Eye (tissue), 1 donor: ENCODE measurements around the gene TAAR1.
A peak's percentile ranks its signal among the peaks of the same experiment; 100 is the strongest.
"Not testable (repeated sequence)": the region's sequence is repeated elsewhere in the genome, so short reads cannot be mapped to it uniquely, and the experiment has no call there.

ENCODE experiments used
- DNase-seq: peaks from one replicate; pipeline ENCODE4 v3.0.0-alpha.2; 2015

The TAAR1 gene, protein sequence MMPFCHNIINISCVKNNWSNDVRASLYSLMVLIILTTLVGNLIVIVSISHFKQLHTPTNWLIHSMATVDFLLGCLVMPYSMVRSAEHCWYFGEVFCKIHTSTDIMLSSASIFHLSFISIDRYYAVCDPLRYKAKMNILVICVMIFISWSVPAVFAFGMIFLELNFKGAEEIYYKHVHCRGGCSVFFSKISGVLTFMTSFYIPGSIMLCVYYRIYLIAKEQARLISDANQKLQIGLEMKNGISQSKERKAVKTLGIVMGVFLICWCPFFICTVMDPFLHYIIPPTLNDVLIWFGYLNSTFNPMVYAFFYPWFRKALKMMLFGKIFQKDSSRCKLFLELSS

DNA sequence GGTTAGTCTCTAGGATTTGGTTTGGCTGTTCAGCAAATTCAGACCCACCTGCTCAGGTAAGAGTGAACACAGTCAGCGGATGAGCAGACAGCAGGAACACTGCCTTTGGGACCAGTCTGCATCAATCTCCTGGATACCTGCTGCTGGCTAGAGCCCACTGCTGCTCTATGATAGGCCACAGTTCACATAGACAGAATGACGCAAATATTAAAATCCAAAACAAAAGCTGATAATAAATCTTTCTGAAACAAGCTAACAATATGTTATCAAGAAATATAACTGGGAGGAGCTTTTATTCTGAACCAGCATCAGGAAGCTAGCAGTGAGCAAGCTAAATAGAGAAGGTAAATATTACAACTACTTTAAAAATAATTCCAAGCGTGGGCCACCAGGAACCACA is at the start of gene TAAR1:
Gene TAAR1, minus strand, starts transcription at position 101 of the 400 bp plus-strand sequence. CDS start 13,179 bp downstream, outside the sequence.
- DNase-seq = no peak

DNA sequence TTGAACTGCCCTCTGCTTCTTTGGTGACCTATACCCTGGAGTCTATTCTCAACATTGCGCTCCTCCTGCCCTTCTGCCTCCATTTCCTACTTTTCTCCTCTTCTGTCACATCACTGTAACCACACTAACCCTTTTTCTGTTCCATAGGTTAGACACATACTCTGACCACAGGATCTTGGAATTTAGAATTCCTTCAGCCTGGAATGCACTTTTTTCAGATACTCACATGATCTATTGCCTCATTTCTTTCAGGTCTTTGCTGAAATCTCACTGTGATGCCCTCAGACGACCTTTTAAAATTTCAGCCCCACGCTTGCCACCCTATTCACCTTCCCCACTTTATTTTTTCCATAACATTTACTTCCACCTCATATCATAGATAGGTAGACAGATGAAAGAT is 49.8 kb upstream of the TAAR1 start:
- DNase-seq = no peak

DNA sequence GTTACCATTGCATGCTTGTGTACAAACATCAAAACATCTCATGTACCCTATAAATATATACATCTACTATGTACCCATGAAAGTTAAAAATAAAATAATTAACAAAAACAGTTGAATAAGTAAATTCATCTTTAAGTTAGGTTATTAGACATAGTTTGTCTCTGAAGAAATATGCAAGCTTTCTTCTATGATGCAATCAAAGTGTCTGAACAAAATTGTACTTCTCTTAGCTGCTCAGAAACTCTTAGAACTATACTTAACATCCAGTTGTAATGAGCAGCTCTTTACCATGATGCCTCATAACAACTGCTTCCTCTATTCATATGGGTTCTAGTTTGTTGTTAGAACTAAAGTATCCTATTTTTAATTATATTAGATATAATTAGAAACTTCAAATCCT is 49.0 kb upstream of the TAAR1 start:
- no peak for DNase-seq

DNA sequence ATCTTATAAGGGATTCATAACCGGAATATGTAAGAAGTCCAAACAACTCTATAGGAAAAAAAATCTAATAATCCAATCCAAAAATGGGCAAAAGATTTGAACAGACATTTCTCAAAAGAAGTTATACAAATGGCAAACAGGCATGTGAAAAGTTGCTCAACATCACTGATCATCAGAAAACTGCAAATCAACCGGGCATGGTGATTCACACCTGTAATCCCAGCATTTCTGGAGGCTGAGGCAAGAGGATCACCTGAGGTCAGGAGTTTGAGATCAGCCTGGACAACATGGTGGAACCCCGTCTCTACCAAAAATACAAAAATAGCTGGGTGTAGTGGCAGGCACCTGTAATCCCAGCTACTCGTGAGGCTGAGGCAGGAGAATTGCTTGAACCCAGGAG is 47.8 kb upstream of the TAAR1 start:
- not testable (repeated sequence) for DNase-seq

DNA sequence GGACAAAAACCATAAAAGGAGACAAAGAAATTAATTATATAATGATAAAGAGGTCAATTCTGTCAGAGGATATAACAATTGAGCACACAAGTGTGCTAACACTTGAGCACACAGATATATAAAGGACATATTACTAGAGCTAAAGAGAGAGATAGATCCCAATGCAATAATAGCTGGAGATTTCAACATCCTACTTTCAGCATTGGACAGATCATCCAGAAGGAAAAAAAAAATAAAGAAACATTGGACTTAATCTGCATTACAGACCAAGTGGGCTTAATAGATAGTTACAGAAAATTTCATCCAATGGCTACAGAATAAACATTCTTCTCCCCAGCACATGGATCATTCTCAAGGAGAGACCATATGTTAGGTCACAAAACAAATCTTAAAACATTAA is 45.0 kb upstream of the TAAR1 start:
- no peak for DNase-seq

DNA sequence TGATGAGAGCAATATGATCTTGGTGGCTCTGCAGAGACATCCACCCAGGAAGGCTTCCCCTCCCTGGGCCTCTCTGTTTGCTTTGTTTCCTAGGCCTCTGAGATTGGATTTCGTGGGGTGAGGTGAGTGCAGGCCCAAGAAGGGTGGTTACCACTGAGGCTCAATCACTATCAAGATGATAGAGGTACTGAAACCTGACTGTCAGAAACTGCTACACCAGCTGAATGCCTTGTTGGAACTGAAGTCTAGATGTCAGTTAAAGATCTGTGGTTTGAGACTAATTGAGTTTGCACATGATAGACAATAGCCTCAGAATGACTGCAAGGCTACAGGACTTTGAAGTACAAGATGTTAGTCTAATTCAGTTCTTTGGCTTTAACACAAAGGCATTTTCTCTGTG is 39.6 kb upstream of the TAAR1 start:
- no peak for DNase-seq

DNA sequence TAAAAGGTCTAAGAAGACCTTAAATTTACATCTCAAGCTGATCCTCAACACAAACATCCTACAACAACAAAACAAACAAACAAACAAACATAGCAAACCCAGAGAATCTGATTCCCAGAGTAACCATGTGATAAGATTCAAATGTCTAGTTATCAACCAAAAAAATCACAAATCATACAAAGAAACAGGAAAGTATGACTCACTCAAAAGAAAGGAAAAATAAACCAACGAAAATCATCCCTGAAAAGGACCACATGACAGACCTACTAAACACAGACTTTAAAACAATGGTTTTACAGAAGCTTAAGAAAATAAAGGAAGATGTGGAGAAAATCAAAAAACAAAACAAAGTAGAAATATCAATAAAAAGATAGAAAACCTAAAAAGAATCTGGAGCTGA is 36.8 kb upstream of the TAAR1 start:
- DNase-seq = no peak

DNA sequence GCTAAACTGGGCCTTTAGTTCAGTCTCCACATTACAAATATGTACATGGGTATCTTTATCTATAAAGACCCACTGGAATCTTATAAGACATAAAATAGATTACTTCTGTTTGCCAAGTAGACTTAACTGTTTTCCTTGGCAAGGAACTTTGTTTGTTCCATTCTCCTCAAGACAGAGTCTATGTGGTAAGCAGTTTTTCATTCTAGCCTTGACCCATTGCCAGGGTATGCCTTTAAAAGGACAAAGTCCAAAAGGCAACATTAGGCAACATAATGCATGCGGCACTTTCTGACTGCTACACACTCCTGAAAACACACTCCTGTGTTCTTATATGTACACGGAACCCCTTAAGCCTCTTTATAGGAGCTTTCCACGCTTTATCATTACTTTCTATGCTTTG is 34.5 kb upstream of the TAAR1 start:
- DNase-seq = no peak

DNA sequence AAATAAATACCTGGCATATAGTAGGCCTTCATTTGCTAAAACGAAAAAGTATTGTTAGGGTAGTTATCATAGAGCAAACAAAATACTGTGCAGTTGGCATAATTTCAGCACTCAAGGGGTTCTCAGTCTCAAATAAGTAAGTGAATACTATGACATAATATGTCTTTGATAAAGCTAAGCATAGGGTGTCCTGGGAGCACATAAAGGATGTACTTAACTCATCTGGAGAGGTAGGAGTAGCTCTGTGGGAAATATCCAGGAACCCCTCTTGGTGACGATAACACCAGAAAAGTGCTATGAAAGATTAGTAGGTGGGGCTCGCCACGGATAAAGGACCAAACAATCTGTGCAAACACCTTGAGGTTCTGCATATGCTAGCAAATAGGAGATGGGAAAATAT is 31.7 kb upstream of the TAAR1 start:
- no peak for DNase-seq

DNA sequence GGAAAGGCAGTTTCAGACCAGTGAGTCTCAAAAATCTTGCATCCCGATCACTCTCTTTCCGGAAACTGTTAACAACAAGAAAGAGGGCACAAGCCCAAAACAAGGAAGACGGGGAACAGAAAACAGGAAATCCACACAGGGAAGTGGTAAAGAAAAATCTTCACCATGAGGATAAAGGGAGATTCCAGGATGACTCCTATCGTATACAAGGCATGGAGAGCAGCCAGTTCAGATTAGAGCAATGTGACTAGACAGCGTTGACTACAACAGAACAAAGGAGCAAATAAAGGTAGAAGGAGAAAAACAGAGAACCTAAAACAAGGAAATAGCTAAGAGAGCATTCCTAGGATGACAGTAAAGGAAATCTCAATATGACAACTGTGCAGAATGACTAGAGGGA is 28.3 kb upstream of the TAAR1 start:
- no peak for DNase-seq

DNA sequence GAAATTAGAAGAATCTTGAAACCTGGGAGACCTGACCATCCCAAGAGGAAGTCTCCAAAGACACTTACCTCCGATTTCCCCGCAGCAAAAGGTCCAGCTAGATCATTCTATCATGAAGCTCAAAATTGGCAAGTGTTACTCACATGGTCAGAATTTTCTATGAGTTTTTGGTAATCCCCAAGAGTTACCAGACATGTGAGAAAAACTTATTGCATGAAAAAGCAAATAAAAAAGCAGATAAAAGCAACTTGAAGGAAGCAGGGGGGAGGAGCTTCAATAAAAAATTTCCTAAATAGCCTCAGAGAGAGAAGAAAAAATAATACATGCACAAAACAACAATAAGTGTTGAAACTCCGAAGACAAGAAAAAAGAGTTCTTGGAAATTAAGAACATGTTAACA is 27.5 kb upstream of the TAAR1 start:
- no peak for DNase-seq

DNA sequence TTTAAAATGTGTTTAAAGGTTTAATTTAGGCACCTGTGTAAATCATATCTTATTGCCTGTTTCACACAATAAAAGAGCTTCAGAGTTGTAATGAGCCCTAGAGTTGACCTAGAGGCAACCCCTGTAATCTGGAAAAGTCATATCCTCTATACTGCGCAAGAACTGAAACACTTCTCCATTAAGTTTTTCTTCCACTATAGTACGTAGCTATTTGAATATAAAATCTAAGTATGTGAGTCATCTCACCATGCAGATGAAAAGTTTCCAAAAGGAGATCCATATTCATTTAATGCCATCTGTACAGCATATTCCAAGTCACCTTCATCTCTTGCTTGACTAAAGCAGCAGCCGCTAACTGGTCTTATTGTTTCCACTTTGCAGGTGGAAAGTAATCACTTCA is 26.0 kb upstream of the TAAR1 start:
- DNase-seq = no peak

DNA sequence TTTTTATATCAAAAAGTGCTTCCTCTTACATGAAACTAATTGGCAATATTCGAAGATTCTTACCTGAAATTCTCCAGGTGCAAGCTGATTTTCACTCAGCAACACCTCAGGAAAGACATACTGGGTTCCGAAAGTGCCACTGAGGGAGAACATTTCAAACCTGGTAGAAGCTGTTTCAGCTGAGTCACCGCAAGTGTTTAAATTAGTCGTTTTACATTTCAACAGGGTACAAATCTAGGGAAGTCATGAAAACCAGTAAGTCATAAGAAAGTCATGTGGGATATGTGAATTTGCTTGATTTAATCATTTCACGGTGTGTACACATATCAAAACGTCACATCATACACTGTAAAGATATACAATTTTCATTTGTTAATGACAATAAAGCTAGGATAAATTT is 25.3 kb upstream of the TAAR1 start:
- DNase-seq = no peak

DNA sequence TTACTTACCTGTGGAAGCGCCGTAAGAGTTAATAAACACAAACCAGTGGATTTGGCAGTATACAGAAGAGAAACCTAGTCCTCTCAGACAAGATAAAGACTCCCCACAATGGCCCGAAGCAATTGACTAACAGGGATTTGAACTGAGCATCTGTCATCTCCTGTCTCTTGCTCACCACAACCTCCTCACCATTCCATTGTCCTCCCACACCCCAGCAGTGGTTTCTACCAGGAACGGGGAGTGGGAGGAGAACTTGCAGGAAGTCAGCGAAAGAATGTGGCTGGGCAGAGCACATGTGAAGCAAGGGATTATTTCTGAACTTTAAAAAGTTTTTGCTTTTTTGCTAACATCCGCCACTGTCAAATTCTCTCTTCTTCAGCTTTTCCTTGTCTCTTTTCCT is 24.6 kb upstream of the TAAR1 start:
- no peak for DNase-seq

DNA sequence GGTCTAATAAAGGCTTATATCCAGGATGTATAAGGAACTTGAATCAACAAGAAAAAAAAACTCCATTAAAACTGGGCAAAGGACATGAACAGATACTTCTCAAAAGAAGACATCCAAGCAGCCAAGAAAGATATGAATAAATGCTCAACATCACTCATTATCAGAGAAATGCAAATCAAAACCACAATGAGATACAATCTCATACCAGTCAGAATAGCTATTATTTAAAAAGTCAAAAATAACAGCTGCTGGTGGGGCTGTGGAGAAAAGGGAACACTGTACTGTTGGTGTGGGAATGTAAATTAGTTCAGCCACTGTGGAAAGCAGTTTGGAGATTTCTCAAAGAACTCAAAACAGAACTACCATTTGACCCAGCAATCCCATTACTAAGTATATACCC is 20.1 kb upstream of the TAAR1 start:
- DNase-seq = not testable (repeated sequence)

DNA sequence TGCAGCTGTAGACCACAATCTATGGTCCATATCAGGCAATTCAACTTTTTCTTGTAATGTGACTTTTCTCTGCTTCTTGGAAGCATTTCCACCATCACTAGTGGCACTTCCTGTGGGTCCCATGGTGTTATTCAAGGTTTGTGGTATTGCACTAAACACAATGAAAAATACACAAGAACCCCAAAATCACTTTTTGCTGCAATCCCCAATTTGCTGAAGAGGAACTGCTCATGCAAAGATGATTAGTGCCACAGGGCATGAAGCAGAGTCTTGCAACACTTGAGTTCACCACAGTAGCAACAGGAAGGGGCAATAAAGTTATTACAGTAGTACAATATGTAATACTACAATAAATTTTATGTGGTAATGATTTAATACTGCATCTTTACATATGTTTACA is 16.8 kb upstream of the TAAR1 start:
- DNase-seq = no peak

DNA sequence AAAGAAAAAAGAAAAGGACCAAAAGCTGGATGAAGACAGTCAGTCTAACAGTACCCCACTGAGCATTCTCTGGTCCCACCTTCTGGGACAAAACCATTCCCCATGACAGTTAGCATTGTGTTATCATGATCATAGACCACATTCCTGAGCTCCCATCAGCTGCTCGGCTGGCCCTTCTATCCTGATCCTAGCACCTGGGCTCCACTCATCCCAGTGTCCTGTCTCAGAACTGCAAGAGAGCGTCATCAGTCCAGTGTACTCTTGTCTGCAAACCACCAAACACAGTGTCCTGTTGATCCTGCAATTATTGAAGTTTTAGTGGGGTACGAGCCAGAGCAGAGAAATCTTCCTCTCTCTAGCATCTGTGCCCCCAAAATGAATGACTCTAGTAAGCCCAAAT is 16.0 kb upstream of the TAAR1 start:
- no peak for DNase-seq

DNA sequence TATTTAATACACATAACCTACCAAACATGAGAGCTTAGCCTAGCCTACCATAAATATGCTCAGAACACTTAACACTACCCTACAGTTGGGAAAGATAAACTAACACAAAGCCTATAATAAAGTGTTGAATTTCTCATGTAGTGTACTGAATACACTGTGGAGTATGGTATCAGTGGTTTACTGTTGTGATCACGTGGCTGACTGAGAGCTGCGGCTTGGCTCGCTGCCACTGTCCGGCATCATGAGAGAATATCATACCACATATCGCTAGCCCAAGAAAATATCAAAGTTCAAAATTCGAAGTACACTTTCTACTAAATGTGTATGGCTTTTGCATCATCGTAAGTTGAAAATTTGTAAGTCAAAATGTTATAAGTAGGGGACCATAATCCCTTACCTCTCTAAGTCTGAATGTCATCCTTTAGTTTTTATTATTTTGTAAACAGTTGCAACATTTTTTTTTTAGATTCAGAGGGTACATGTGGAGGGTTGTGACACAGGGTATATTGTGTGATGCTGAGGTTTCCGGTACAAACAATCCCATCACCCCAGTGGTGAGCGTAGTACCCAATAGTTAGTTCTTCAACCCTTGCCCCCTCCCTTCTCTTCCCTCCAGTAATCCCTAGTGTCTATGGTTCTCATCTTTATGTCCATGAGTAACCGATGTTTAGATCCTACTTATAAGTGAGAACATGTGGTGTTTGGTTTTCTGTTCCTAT is 14.6 kb upstream of the TAAR1 start:
- no peak for DNase-seq

DNA sequence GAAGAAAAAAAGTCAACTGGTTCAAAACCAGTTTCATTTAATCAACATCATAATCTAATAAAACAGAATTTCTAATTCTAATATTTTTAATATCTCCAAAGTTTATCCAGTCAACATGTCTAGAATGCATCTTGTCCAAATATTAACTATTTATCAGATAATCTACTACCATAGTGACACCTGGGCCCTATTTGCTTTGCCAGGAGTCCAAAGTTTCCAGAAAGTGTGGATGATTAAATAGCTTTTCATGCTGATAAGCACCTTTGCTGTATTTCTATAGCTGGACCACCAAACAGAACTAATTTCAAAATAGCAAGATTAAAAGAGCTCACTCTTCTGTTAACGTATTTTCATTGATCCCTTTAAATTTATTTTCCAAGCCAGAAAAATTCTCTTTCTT is 12.3 kb upstream of the TAAR1 start:
- no peak for DNase-seq

DNA sequence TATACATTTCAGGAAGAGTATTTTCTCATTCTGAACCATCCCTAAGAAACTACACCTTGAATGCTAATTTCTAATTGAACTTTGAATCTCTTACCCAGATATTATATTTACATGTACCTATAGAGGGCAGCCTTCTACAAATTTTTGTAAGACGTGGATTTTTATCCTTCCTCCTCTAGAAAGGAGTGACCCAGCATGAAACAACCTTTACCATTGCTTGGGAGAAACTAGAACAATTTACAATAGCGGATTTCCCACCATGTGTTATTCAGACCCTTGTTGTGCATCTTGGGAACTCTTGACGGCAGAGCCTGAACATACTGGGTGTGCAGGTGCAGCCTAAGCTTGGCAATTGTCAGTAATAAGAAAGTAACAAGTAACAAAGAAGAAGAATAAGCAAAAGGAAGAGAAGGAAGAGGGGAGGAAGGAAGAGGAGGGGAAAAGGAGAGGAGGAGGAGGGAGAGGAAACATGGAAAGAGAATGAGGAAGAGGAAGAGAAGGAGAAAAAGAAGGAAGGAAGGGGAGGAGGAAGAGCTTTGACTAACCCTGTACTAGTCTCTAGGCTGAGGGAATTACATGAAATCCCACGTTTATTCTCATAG is 10.8 kb upstream of the TAAR1 start:
- peak; percentile 53 for DNase-seq

DNA sequence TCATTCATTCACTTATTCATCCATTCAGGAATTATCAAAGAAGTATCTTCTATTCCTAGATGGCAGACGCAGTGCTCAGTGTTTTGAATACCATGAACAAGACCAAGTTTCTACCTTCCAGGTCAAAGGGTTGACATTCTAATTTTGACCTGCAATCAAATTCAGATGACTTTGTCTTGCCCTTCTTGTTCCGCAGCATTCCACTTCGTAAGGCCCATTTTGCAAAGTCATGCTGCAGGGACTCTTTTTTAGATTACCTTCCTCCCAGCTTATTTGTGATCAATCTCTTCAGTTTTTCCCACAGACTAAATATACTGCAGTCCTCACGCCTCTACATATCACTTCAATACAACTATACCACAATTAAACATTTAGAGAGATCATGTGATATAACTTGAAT is 7.1 kb upstream of the TAAR1 start:
- DNase-seq = no peak

DNA sequence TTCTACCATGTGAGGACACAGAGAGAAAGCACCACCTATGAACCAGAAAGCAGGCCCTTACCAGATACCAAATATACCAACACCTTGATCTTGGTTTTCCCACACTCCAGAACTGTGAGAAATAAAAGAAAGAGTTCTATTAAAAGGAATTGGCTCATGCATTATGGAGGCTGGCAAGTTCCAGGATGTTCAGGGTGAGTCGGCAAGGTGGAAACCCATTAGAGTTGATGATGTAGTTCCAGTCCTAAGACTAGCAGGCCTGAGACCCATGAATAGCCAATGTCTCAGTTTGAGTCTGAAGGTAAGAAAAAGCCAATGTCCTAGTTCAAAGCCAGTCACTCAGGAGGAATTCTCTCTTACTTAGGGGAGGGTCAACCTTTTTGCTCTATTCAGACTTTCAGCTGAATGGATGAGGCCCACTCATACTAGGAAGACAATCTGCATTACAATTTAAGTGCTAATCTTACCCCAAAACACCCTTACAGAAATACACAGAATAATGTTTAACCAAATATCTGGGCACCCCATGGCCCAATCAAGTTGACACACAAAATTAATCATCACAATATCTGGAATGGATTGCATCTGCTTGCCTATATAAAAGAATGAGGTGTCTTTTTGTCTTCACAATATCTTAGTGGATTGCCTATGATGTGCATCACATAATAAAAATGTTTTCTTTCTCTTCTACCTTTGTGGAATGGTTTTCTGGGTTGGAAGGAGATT is 5.5 kb upstream of the TAAR1 start:
- no peak for DNase-seq

DNA sequence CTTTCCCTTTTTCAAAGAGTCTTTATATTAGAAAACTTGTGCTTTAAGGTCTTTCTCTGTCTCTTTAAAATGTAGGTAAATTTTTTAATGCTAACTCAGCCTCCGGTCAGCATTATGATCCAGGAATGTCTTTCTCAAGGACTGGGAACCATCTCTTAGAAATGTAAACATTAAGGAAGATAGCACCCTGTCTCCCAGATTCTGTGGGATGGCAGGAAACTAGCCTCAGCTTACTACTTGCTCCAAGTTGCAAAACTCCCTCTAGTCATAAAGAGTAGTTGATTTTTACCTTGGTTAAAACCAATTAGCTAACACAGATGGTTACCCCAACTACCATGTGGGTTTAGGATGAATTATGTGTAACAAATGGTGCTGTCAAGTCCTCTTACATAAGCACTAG is 4.7 kb upstream of the TAAR1 start:
- DNase-seq = no peak

DNA sequence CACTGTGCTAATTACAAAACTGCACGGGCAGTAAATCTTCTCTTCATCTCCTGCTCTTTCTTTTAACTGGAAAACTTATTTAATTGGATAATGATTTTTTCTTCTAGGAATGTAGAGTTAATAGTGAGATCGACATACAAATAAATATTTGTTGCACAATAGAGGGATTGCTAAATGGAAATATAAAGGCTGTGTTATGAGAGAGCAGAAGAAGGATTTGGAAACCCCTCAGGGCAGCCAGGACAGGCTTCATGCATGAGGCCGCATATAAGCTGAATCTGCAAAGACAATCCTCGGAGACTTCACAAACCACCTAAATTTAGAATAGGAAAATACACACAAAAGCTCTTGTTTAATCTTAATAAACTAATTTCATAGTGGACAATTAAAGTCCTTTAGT is 2.9 kb upstream of the TAAR1 start:
- no peak for DNase-seq
